ENCODE data around the gene GADD45A. TPM values are rescaled to one million over a fixed set of nuclear protein-coding genes. Genes with fewer than 3 reads are reported as not detected.
A peak's percentile ranks its signal among the peaks of the same experiment; 100 is the strongest.

GADD45A gene
- total RNA-seq, 1 experiment from 2014 or later, result 35.4 TPM

GRCh38 chr1:67733681-67734322, 48.8 kb downstream of the GADD45A start:
- no peak for DNase-seq
- H3K4me3 Mint-ChIP-seq (ENCODE audit: low read depth, unreplicated experiment), result no peak overlapping the region
- no peak for TF ChIP-seq CTCF (IDR thresholded peaks at IDR 0.05; ENCODE audit: unreplicated experiment)
- H3K4me1 Mint-ChIP-seq (ENCODE audit: low read depth, unreplicated experiment), result peaks cover 22% of the 10 kb centered on the region
- no peaks in the 10 kb centered on the region for H3K9me3 Mint-ChIP-seq (ENCODE audit: low read depth, unreplicated experiment)
- H3K27me3 Mint-ChIP-seq (ENCODE audit: unreplicated experiment), result no peaks in the 10 kb centered on the region
- BruUV-seq (replicated peaks), result no TSS peak
- peaks cover 20% of the 10 kb centered on the region for H3K36me3 Mint-ChIP-seq (ENCODE audit: insufficient read depth, unreplicated experiment)
- CTCF ChIA-PET, result no interaction called here
- H3K27ac Mint-ChIP-seq (ENCODE audit: unreplicated experiment), result no peak overlapping the region
- intact Hi-C loops (cut with micrococcal nuclease; ENCODE audit: unreplicated experiment), result no loop called here

- no peak overlapping the region for H3K4me3 Mint-ChIP-seq (ENCODE audit: low read depth, unreplicated experiment)
- no TSS peak for BruUV-seq (replicated peaks)
- CTCF ChIA-PET, result no interaction called here
- TF ChIP-seq CTCF (IDR thresholded peaks at IDR 0.05; ENCODE audit: unreplicated experiment), result no peak
- no peaks in the 10 kb centered on the region for H3K27me3 Mint-ChIP-seq (ENCODE audit: unreplicated experiment)
- DNase-seq, result no peak
- H3K36me3 Mint-ChIP-seq (ENCODE audit: insufficient read depth, unreplicated experiment), result peaks cover 17% of the 10 kb centered on the region
- H3K4me1 Mint-ChIP-seq (ENCODE audit: low read depth, unreplicated experiment), result peaks cover 22% of the 10 kb centered on the region
- intact Hi-C loops (cut with micrococcal nuclease; ENCODE audit: unreplicated experiment), result no loop called here
- H3K9me3 Mint-ChIP-seq (ENCODE audit: low read depth, unreplicated experiment), result no peaks in the 10 kb centered on the region
- no peak overlapping the region for H3K27ac Mint-ChIP-seq (ENCODE audit: unreplicated experiment)
These were observed 49.3 kb downstream of the GADD45A start for GRCh38 chr1:67734323-67734690.

- no TSS peak for BruUV-seq (replicated peaks)
- H3K9me3 Mint-ChIP-seq (ENCODE audit: low read depth, unreplicated experiment), result no peaks in the 10 kb centered on the region
- no peak overlapping the region for H3K4me3 Mint-ChIP-seq (ENCODE audit: low read depth, unreplicated experiment)
- TF ChIP-seq CTCF (IDR thresholded peaks at IDR 0.05; ENCODE audit: unreplicated experiment), result no peak
- H3K36me3 Mint-ChIP-seq (ENCODE audit: insufficient read depth, unreplicated experiment), result peaks cover 14% of the 10 kb centered on the region
- intact Hi-C loops (cut with micrococcal nuclease; ENCODE audit: unreplicated experiment), result no loop called here
- H3K4me1 Mint-ChIP-seq (ENCODE audit: low read depth, unreplicated experiment), result peaks cover 22% of the 10 kb centered on the region
- CTCF ChIA-PET, result no interaction called here
- no peaks in the 10 kb centered on the region for H3K27me3 Mint-ChIP-seq (ENCODE audit: unreplicated experiment)
- no peak for DNase-seq
- no peak overlapping the region for H3K27ac Mint-ChIP-seq (ENCODE audit: unreplicated experiment)
These were observed 50.2 kb downstream of the GADD45A start for GRCh38 chr1:67735206-67735605.

DNA sequence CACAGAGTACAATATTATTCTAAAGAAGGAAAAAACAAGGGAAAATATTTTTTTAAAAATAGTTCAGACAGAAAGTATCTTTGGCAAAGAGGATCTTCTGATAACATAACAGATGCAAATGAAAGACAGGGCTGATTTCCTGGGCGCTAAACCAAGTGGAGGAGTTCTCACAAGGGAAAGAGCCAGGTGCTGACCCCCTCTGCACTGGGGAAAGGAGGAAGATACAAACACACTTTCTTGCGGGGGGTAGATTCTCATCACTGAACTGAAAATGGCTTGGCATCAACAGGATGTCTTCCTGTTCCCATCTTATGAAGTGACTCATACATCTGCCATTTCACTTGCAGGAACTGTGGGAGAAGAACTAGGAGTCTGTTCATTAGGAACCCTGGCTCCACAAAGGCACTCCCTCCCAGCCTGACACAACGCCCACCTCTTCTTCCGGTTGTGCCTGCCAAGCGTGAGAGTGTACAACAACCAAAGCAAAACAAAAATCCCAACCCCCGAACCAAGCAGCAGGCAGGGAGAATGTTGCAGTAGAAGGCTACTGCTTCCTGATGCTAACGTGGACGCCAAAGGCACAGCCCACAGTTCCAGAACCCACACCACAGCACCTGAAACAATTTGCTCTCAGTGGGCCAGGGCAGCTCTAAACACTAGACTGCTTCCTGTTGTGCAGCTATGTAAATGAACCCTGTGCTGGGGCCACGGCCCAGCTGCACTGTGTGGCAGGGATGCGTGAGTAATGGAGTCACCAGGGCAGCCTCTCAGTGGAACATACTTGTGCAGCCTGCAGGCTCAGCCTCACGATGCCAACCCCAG, 51.0 kb downstream of the GADD45A start:
- H3K9me3 Mint-ChIP-seq (ENCODE audit: low read depth, unreplicated experiment), result no peaks in the 10 kb centered on the region
- peaks cover 14% of the 10 kb centered on the region for H3K36me3 Mint-ChIP-seq (ENCODE audit: insufficient read depth, unreplicated experiment)
- intact Hi-C loops (cut with micrococcal nuclease; ENCODE audit: unreplicated experiment), result no loop called here
- no TSS peak for BruUV-seq (replicated peaks)
- no peak for TF ChIP-seq CTCF (IDR thresholded peaks at IDR 0.05; ENCODE audit: unreplicated experiment)
- no peaks in the 10 kb centered on the region for H3K27me3 Mint-ChIP-seq (ENCODE audit: unreplicated experiment)
- peak; percentile 74 for DNase-seq
- peaks cover 22% of the 10 kb centered on the region for H3K4me1 Mint-ChIP-seq (ENCODE audit: low read depth, unreplicated experiment)
- CTCF ChIA-PET, result interaction anchor here (1.8 kb wide), 1 partner anchor 12 kb away, joined by 4 read pairs; no protein-coding TSS in a partner anchor
- H3K27ac Mint-ChIP-seq (ENCODE audit: unreplicated experiment), result peak overlapping the region; percentile 88
- H3K4me3 Mint-ChIP-seq (ENCODE audit: low read depth, unreplicated experiment), result peak overlapping the region; percentile 60

All from Calu3 (cell line).